Fibroblast of villous mesenchyme (primary cell): ENCODE data around the gene RFFL. TPM values are rescaled to one million over a fixed set of nuclear protein-coding genes. Genes with fewer than 3 reads are reported as not detected.

Experiments used
- DNase-seq: peaks from one replicate; pipeline ENCODE4 v3.0.0-alpha.2; 2010; ENCODE audit warnings: low read depth
- H3K4me3 ChIP-seq: 2 replicates; pipeline ENCODE4 v1.5.1; 2011; ENCODE audit warnings: low read depth, mild to moderate bottlenecking, low read length
- total RNA-seq: library from RNA; depleted of rRNA; stranded (reverse); fragments of >200 nt; gene quantifications from 2 replicates; pipeline ENCODE4 v1.2.3, GENCODE V29; 2012
- TF ChIP-seq, protein P1 (sequence below): IDR thresholded peaks from 2 replicates; pipeline ENCODE4 v1.5.1; 2012; ENCODE audit warnings: low read depth, mild to moderate bottlenecking, low read length; ENCODE audit not compliant: insufficient read depth

RFFL gene
- total RNA-seq, 1 donor = 15.1 TPM

DNA sequence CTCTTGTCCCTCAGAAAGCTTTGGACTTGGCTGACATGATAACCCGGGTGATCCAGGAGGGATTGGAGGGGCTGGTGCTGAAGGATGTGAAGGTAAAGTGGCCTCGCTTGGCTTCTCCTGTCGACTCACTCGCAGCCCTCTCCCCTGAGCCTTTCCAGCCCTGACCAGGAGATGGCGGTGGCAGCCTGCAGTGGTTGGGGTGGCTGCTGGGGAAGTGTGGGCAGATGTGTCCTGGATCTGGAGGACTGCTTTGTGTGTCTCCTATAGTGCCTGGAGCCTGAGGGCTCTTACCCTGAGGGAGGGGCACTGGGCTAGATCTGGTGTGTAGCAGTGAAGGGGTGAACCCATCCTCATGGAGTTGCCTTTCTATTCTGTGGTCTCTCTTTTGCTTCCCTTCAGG is 65.3 kb downstream of the RFFL start:
- H3K4me3 ChIP-seq = no peak overlapping the region
- DNase-seq = peak; percentile 69
- TF ChIP-seq, protein P1, sequence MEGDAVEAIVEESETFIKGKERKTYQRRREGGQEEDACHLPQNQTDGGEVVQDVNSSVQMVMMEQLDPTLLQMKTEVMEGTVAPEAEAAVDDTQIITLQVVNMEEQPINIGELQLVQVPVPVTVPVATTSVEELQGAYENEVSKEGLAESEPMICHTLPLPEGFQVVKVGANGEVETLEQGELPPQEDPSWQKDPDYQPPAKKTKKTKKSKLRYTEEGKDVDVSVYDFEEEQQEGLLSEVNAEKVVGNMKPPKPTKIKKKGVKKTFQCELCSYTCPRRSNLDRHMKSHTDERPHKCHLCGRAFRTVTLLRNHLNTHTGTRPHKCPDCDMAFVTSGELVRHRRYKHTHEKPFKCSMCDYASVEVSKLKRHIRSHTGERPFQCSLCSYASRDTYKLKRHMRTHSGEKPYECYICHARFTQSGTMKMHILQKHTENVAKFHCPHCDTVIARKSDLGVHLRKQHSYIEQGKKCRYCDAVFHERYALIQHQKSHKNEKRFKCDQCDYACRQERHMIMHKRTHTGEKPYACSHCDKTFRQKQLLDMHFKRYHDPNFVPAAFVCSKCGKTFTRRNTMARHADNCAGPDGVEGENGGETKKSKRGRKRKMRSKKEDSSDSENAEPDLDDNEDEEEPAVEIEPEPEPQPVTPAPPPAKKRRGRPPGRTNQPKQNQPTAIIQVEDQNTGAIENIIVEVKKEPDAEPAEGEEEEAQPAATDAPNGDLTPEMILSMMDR = peak; percentile 91

DNA sequence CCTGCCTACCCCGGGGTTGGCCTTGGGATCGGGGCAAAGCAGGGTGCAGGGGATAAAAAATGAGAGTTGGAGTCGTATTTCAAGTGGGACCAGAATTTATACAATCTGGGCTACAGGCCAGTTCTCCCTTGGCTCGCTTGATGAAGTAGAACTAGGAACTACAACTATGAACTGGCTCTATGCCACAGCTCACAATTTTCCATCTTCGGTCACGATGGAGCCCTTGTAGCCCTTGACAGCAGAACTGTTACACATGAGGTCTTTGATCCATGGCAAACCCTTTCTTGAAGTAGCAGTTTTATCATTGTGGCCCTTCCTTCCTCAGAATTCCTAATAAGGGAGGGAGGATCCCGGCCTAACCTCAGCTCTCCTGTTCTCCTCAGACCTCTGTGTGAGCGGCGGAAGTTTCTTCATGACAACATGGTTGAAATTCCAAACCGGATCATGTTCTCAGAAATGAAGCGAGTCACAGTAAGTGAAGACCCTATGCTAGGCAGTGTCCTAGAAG is 66.1 kb downstream of the RFFL start:
- peak; percentile 65 for DNase-seq
- no peak overlapping the region for H3K4me3 ChIP-seq
- TF ChIP-seq, protein P1 = no peak

- no peak overlapping the region for H3K4me3 ChIP-seq
- no peak for DNase-seq
- TF ChIP-seq, protein P1 = no peak
Measured at GRCh38 chr17:34996422-34997285, 66.9 kb downstream of the RFFL start.

GRCh38 chr17:34993031-34993430 is 70.5 kb downstream of the RFFL start:
- H3K4me3 ChIP-seq = no peak overlapping the region
- DNase-seq = no peak
- TF ChIP-seq, protein P1 = no peak

DNA sequence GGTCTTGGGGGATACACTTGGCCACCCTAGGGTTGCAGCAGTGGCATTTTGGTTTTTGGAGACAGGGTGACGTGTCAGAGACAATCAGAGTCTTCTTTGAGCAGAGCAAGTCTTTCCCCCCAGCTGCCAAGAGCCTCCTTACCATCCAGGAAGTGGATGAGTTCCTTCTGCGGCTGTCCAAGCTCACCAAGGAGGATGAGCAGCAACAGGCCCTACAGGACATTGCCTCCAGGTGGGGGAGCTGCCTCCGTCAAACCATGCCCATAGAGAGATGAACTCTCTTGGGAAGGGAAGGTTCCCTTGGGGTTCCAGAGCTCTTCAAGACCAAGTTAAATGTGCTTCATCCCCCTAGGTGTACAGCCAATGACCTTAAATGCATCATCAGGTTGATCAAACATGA is 71.9 kb downstream of the RFFL start:
- no peak overlapping the region for H3K4me3 ChIP-seq
- TF ChIP-seq, protein P1 = no peak
- DNase-seq = no peak

DNA sequence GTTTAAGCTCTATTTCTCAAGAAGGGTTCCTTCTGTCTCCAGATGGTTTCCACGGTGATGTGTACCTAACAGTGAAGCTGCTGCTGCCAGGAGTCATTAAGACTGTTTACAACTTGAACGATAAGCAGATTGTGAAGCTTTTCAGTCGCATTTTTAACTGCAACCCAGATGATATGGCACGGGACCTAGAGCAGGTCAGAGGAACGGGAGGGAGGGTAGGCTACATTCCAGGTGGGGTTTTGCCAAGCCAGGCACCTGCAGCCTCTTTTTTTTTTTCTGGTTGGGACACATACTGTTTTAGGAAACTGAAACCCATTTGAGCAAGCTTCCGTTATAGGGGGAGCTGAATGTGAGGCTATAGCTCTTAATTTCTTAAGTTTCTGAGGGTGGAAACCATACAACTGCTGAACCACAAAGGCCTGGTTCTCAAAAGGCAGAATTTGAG is 72.6 kb downstream of the RFFL start:
- H3K4me3 ChIP-seq = no peak overlapping the region
- DNase-seq = peak; percentile 89
- TF ChIP-seq, protein P1 = no peak
